ENCODE results near the gene HEPN1.

The HEPN1 gene

GRCh38 chr11:124918950-124919349, at the start of gene HEPN1:
HEPN1 (plus strand) TSS chr11:124919250.
- DNase-seq (ENCODE audit: low spot score), result no peak

DNA sequence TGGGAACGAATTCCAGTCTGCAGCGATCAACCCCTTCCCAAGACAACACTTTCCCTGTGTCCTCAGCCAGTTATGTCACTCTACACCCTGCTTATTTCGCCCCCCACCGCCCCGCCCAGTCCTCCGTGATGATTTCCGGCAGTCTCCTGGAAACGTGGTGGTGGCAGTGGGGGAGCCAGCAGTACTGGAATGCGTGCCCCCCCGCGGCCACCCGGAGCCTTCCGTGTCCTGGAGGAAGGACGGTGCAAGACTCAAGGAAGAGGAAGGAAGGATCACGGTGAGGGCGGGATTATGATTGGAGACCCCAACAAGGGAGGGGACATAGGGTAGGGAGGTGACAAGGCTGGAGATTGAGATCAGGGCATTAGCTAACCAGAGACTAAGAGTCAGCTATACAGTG, 49.7 kb upstream of the HEPN1 start:
- DNase-seq (ENCODE audit: low spot score), result no peak

GRCh38 chr11:124869856-124870387, 49.1 kb upstream of the HEPN1 start:
- DNase-seq (ENCODE audit: low spot score), result no peak

GRCh38 chr11:124870430-124870829, 48.6 kb upstream of the HEPN1 start:
- DNase-seq (ENCODE audit: low spot score), result no peak

DNA sequence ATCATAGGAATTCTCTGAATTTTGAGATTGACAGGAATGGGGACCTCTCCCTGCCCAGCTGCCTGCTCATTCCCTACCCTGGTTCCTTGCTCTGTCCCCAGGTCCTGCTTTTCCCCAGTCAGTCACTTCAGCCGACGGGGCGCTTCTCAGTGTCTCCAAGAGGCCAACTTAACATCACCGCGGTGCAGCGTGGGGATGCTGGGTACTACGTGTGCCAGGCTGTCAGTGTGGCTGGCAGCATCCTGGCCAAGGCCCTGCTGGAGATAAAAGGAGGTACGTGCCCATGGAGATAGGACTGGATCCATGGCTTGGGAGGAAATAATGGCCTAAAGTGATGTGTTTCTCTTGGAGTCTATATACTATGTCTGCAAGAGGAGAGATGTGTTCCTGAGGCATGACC, 46.8 kb upstream of the HEPN1 start:
- no peak for DNase-seq (ENCODE audit: low spot score)

- no peak for DNase-seq (ENCODE audit: low spot score)
Measured at GRCh38 chr11:124872741-124873140, 46.3 kb upstream of the HEPN1 start.

GRCh38 chr11:124873951-124874350, 45.1 kb upstream of the HEPN1 start:
- no peak for DNase-seq (ENCODE audit: low spot score)

- DNase-seq (ENCODE audit: low spot score), result no peak
Measured at GRCh38 chr11:124874571-124875255, 44.3 kb upstream of the HEPN1 start.

GRCh38 chr11:124875401-124875800, 43.6 kb upstream of the HEPN1 start:
- DNase-seq (ENCODE audit: low spot score), result no peak

- DNase-seq (ENCODE audit: low spot score), result peak; percentile 85
Measured at GRCh38 chr11:124875943-124876817, 42.9 kb upstream of the HEPN1 start.

GRCh38 chr11:124876818-124877630, 42.0 kb upstream of the HEPN1 start:
- DNase-seq (ENCODE audit: low spot score), result no peak

GRCh38 chr11:124877631-124877909, 41.5 kb upstream of the HEPN1 start:
- no peak for DNase-seq (ENCODE audit: low spot score)

GRCh38 chr11:124877910-124878758, 40.9 kb upstream of the HEPN1 start:
- DNase-seq (ENCODE audit: low spot score), result no peak

GRCh38 chr11:124878759-124879492, 40.1 kb upstream of the HEPN1 start:
- no peak for DNase-seq (ENCODE audit: low spot score)

- no peak for DNase-seq (ENCODE audit: low spot score)
Measured at GRCh38 chr11:124879493-124880289, 39.4 kb upstream of the HEPN1 start.

- no peak for DNase-seq (ENCODE audit: low spot score)
Measured at GRCh38 chr11:124880290-124880611, 38.8 kb upstream of the HEPN1 start.

- DNase-seq (ENCODE audit: low spot score), result no peak
Measured at GRCh38 chr11:124880958-124881357, 38.1 kb upstream of the HEPN1 start.

DNA sequence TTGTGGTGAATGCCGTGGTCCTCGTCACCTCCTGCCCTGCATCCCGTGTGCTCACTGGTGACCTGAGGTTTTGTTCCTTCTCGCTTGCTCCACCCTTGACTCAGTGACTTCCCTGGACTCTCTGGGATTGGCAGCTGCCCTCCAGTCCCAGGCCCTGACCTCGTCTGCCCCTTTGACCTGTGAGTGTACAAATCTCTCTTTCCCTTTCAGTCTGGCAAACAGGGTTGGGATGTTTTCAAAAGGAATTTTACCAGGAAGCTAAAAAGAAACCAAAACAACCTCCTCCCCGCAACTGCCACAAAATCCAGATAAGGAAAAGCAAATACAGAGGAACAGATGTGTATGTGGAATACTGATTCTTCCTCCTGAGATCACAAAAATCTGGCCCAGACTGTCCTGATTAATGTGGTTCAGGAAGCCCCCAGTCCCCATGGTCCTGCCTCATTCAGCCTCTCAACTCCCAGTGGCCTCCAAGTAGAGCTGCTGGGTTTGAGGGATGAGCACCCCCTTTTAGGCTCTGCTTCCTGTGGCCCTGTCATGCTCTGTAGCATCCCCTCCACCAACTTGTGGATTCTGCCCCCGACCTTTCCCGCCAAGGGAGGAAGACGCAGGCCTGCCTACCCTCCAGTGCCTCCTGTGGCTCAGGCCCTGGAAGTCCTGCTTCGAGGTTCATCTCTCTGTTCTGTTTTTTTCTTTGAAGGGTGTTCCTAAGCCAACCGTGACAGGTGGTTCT, 36.5 kb upstream of the HEPN1 start:
- no peak for DNase-seq (ENCODE audit: low spot score)

GRCh38 chr11:124884340-124884739, 34.7 kb upstream of the HEPN1 start:
- DNase-seq (ENCODE audit: low spot score), result no peak

Measured in NAMALWA (cell line).